A549 treated with DMSO at 1 μM for 4 hours (cell line): ENCODE data around the gene PCDHA10. TPM values are rescaled to one million over a fixed set of nuclear protein-coding genes. Genes with fewer than 3 reads are reported as not detected.

Experiments
- total RNA-seq: library from RNA; stranded (reverse); fragments of 200-300 nt; extraction: Qiagen RNA extraction; gene quantifications from 5 replicates; pipeline ENCODE4 v1.2.3, GENCODE V29; 2022; ENCODE audit warnings: low read depth

The PCDHA10 gene
- total RNA-seq, 1 experiment from 2014 or later: 0.01 TPM

Other genes starting within 250 kb of the PCDHA10 start
- gene CD14, start 222.7 kb upstream of the PCDHA10 start, total RNA-seq: 3.6 to 4.4 TPM (median 4.0 TPM) in 5 replicates
- 9.3 to 15.1 TPM (median 13.0 TPM) in 5 replicates for gene TMCO6, start 216.4 kb upstream of the PCDHA10 start, total RNA-seq
- 107 to 124 TPM (median 115 TPM) in 5 replicates for gene NDUFA2, start 208.3 kb upstream of the PCDHA10 start, total RNA-seq
- 94.5 to 107 TPM (median 102 TPM) in 5 replicates for gene IK, start 208.1 kb upstream of the PCDHA10 start, total RNA-seq
- gene WDR55, start 191.0 kb upstream of the PCDHA10 start, total RNA-seq: 29.5 to 32.7 TPM (median 31.6 TPM) in 5 replicates
- 0.28 to 1.4 TPM (median 0.84 TPM) in 5 replicates for gene DND1, start 182.3 kb upstream of the PCDHA10 start, total RNA-seq
- gene HARS1, start 164.5 kb upstream of the PCDHA10 start, total RNA-seq: 76.9 to 85.2 TPM (median 79.9 TPM) in 5 replicates
- 36.5 to 41.0 TPM (median 39.5 TPM) in 5 replicates for gene HARS2, start 164.4 kb upstream of the PCDHA10 start, total RNA-seq
- gene ZMAT2, start 155.4 kb upstream of the PCDHA10 start, total RNA-seq: 82.3 to 114 TPM (median 86.1 TPM) in 5 replicates
- 0.10 to 0.19 TPM (median 0.16 TPM) in 5 replicates for gene PCDHA1, start 69.8 kb upstream of the PCDHA10 start, total RNA-seq
- gene PCDHA2, start 61.0 kb upstream of the PCDHA10 start, total RNA-seq: 0.03 to 0.08 TPM (median 0.07 TPM) in 5 replicates
- gene PCDHA3, start 54.8 kb upstream of the PCDHA10 start, total RNA-seq: 0.76 to 1.2 TPM (median 0.92 TPM) in 5 replicates
- gene PCDHA4, start 48.8 kb upstream of the PCDHA10 start, total RNA-seq: 1.5 to 2.0 TPM (median 1.8 TPM) in 5 replicates
- gene PCDHA5, start 34.3 kb upstream of the PCDHA10 start, total RNA-seq: 0.56 to 0.86 TPM (median 0.77 TPM) in 5 replicates
- gene PCDHA6, start 27.9 kb upstream of the PCDHA10 start, total RNA-seq: 0.08 to 0.10 TPM (median 0.09 TPM) in 3 of 5 replicates, not detected in the others
- 0.03 to 0.18 TPM (median 0.06 TPM) in 5 replicates for gene PCDHA7, start 21.6 kb upstream of the PCDHA10 start, total RNA-seq
- gene PCDHA8, start 14.7 kb upstream of the PCDHA10 start, total RNA-seq: 0.03 to 0.13 TPM (median 0.07 TPM) in 4 of 5 replicates, not detected in the other
- gene PCDHA9, start 7.5 kb upstream of the PCDHA10 start, total RNA-seq: 0.01 TPM in 1 of 5 replicates, not detected in the others
- 0.07 to 0.17 TPM (median 0.10 TPM) in 4 of 5 replicates, not detected in the other for gene PCDHA11, start 13.1 kb downstream of the PCDHA10 start, total RNA-seq
- gene PCDHA12, start 19.4 kb downstream of the PCDHA10 start, total RNA-seq: 2.7 to 3.1 TPM (median 2.9 TPM) in 5 replicates
- gene PCDHA13, start 26.2 kb downstream of the PCDHA10 start, total RNA-seq: 0.03 to 0.11 TPM (median 0.05 TPM) in 5 replicates
- gene PCDHAC1, start 70.4 kb downstream of the PCDHA10 start, total RNA-seq: 1.0 to 1.5 TPM (median 1.4 TPM) in 5 replicates
- 2.6 to 3.2 TPM (median 2.6 TPM) in 5 replicates for gene PCDHAC2, start 110.6 kb downstream of the PCDHA10 start, total RNA-seq
- gene PCDHB1, start 195.5 kb downstream of the PCDHA10 start, total RNA-seq: not detected in 5 replicates
- 3.3 to 4.1 TPM (median 3.3 TPM) in 5 replicates for gene PCDHB2, start 238.7 kb downstream of the PCDHA10 start, total RNA-seq
- gene PCDHB3, start 244.6 kb downstream of the PCDHA10 start, total RNA-seq: 0.04 to 0.05 TPM in 2 of 5 replicates, not detected in the others